KMS-11 (cell line): ENCODE results near the gene LARGE1.

Source experiments
- H2AFZ ChIP-seq: fragments of 200-600 bp; sonication (generic); 2 replicates; pipeline ENCODE4 v1.6.1; 2016; ENCODE audit warnings: antibody characterized with exemption, mixed run types, low read depth
- H3K27ac ChIP-seq: fragments of 200-600 bp; sonication (generic); 2 replicates; pipeline ENCODE4 v1.6.1; 2016; ENCODE audit warnings: mild to moderate bottlenecking, mixed run types
- H3K27me3 ChIP-seq: fragments of 200-600 bp; sonication (generic); 2 replicates; pipeline ENCODE4 v1.6.1; 2017; ENCODE audit warnings: mild to moderate bottlenecking, low read depth, mixed run types, moderate library complexity; ENCODE audit not compliant: insufficient read depth
- H3K36me3 ChIP-seq: fragments of 200-600 bp; sonication (generic); 2 replicates; pipeline ENCODE4 v1.6.1; 2017; ENCODE audit warnings: mild to moderate bottlenecking, mixed run types; ENCODE audit not compliant: insufficient read depth
- H3K4me1 ChIP-seq: fragments of 200-600 bp; sonication (generic); 2 replicates; pipeline ENCODE4 v1.6.1; 2016; ENCODE audit warnings: mild to moderate bottlenecking, low read depth, mixed run types; ENCODE audit not compliant: poor library complexity, severe bottlenecking
- H3K4me2 ChIP-seq: fragments of 200-600 bp; sonication (generic); 2 replicates; pipeline ENCODE4 v1.7.0; 2016; ENCODE audit warnings: mild to moderate bottlenecking, mixed run types
- H3K4me3 ChIP-seq: fragments of 200-600 bp; sonication (generic); IDR thresholded peaks from 2 replicates; pipeline ENCODE4 v1.6.1; 2017; ENCODE audit warnings: low read depth, low read length, mixed read lengths; ENCODE audit not compliant: insufficient read depth
- H3K79me2 ChIP-seq: fragments of 200-600 bp; sonication (generic); 2 replicates; pipeline ENCODE4 v1.6.1; 2016; ENCODE audit warnings: low read depth, mixed run types; ENCODE audit not compliant: insufficient read depth
- H3K9ac ChIP-seq: fragments of 200-600 bp; sonication (generic); 2 replicates; pipeline ENCODE4 v1.6.1; 2016; ENCODE audit warnings: mild to moderate bottlenecking, mixed run types
- H4K20me1 ChIP-seq: fragments of 200-600 bp; sonication (generic); 2 replicates; pipeline ENCODE4 v1.6.1; 2016; ENCODE audit warnings: mild to moderate bottlenecking, mixed run types; ENCODE audit not compliant: insufficient read depth
- CTCF ChIP-seq: fragments of 200-600 bp; sonication (generic); conservative IDR thresholded peaks from 2 replicates; pipeline ENCODE4 v1.6.1; 2017; ENCODE audit warnings: low read depth, mild to moderate bottlenecking, antibody characterized with exemption, low read length, moderate library complexity, mixed read lengths

LARGE1 gene

GRCh38 chr22:33811686-33812085, 108.6 kb downstream of the LARGE1 start:
- H3K9ac ChIP-seq = no peak overlapping the region
- no peak for TF ChIP-seq CTCF
- no peaks in the 10 kb centered on the region for H3K36me3 ChIP-seq
- no peak overlapping the region for H2AFZ ChIP-seq
- H3K4me3 ChIP-seq = no peak overlapping the region
- H3K27ac ChIP-seq = no peak overlapping the region
- H3K79me2 ChIP-seq = no peaks in the 10 kb centered on the region
- no peaks in the 10 kb centered on the region for H4K20me1 ChIP-seq
- peaks cover 4% of the 10 kb centered on the region for H3K4me1 ChIP-seq
- H3K4me2 ChIP-seq = no peak overlapping the region
- no peaks in the 10 kb centered on the region for H3K27me3 ChIP-seq

- Histone ChIP-seq H3K4me3 (no peak overlapping the region), H3K4me2 (no peak overlapping the region), H2AFZ (no peak overlapping the region), H3K27ac (no peak overlapping the region), H3K9ac (no peak overlapping the region), H3K27me3 (no peaks in the 10 kb centered on the region), H3K79me2 (no peaks in the 10 kb centered on the region), H4K20me1 (no peaks in the 10 kb centered on the region), H3K36me3 (no peaks in the 10 kb centered on the region), H3K4me1 (peaks cover 8% of the 10 kb centered on the region)
- TF ChIP-seq CTCF = no peak
Measured at GRCh38 chr22:33811208-33811607, 109.1 kb downstream of the LARGE1 start.

GRCh38 chr22:33807470-33807869, 112.8 kb downstream of the LARGE1 start:
- Histone ChIP-seq H3K36me3 (no peaks in the 10 kb centered on the region), H3K27me3 (no peaks in the 10 kb centered on the region), H3K4me2 (no peak overlapping the region), H2AFZ (no peak overlapping the region), H4K20me1 (no peaks in the 10 kb centered on the region), H3K79me2 (no peaks in the 10 kb centered on the region), H3K4me3 (no peak overlapping the region), H3K27ac (no peak overlapping the region), H3K9ac (no peak overlapping the region), H3K4me1 (peaks cover 14% of the 10 kb centered on the region)
- no peak for TF ChIP-seq CTCF

- TF ChIP-seq CTCF = no peak
- H2AFZ ChIP-seq = peak overlapping the region; percentile 5; the same call in 1 of the 2 replicates
- H3K36me3 ChIP-seq = no peaks in the 10 kb centered on the region
- peak overlapping the region; percentile 17; the same call in 1 of the 2 replicates for H3K27ac ChIP-seq
- no peak overlapping the region for H3K4me3 ChIP-seq
- H4K20me1 ChIP-seq = no peaks in the 10 kb centered on the region
- H3K9ac ChIP-seq = no peak overlapping the region
- H3K27me3 ChIP-seq = no peaks in the 10 kb centered on the region
- H3K4me2 ChIP-seq = peak overlapping the region; percentile 49; the same call in 1 of the 2 replicates
- peaks cover 14% of the 10 kb centered on the region for H3K4me1 ChIP-seq
- H3K79me2 ChIP-seq = no peaks in the 10 kb centered on the region
Measured at GRCh38 chr22:33806191-33806590, 114.1 kb downstream of the LARGE1 start.
